Measurements from ENCODE around the gene ARRDC5. TPM values are rescaled to one million over a fixed set of nuclear protein-coding genes. Genes with fewer than 3 reads are reported as not detected.

Gene ARRDC5
- total and polyA plus RNA-seq, 2 of the 8 experiments (the other 6 are each of a cell fraction or from before 2014, with no cell fraction given): not detected

- no peaks in the 10 kb centered on the region for H3K27me3 ChIP-seq (replicated peaks in 1 of 4; ENCODE audit: control insufficient read depth in 3 of 4, extremely low read depth in 1 of 4, insufficient read depth in 3 of 4, low read length in 3 of 4)
- no peak overlapping the region for H4K8ac ChIP-seq (ENCODE audit: extremely low read depth, insufficient read depth, low read length)
- FAIRE-seq (no peak), DNase-seq (ENCODE audit: low read depth in 1 of 2, low spot score in 2 of 2) (no peak)
- no peak overlapping the region for H4K5ac ChIP-seq (ENCODE audit: insufficient read length, low read depth, low read length)
- H2AK5ac ChIP-seq (ENCODE audit: low read depth, low read length): no peak overlapping the region
- H3K79me1 ChIP-seq (ENCODE audit: low read depth, low read length): peaks cover 3% of the 10 kb centered on the region; the same call in 1 of the 2 replicates
- no peak overlapping the region for H3K14ac ChIP-seq (ENCODE audit: insufficient read length)
- peaks cover 2 to 35% (median 20%) of the 10 kb centered on the region in 4 experiments; a peak in 6 of 8 replicates for H3K36me3 ChIP-seq (ENCODE audit: control insufficient read depth in 2 of 4, insufficient read depth in 4 of 4, low read length in 3 of 4)
- H3K4ac ChIP-seq (replicated peaks; ENCODE audit: insufficient read length, low read depth, low read length): no peak overlapping the region
- no peak overlapping the region for H2BK15ac ChIP-seq (ENCODE audit: low read length)
- no peaks in the 10 kb centered on the region; a peak in 1 of 4 replicates for H3K79me2 ChIP-seq (ENCODE audit: control insufficient read depth in 1 of 2, insufficient read depth in 2 of 2, low read length in 2 of 2)
- no peak overlapping the region for H2BK120ac ChIP-seq (replicated peaks; ENCODE audit: low read depth, low read length)
- H3K4me1 ChIP-seq (replicated peaks in 1 of 4; ENCODE audit: control insufficient read depth in 3 of 4, insufficient read depth in 4 of 4, low read length in 3 of 4): no peaks in the 10 kb centered on the region
- H4K91ac ChIP-seq (replicated peaks; ENCODE audit: insufficient read length, low read length): no peak overlapping the region
- H4K20me1 ChIP-seq (replicated peaks in 1 of 2; ENCODE audit: control insufficient read depth in 1 of 2, insufficient read depth in 2 of 2, low read length in 2 of 2): peaks cover 2 to 15% of the 10 kb centered on the region in 2 experiments
- WGBS, 2 experiments (ENCODE audit: extremely low coverage in 1 of 2, insufficient coverage in 1 of 2, insufficient read length in 1 of 2, insufficient replicate concordance in 2 of 2, low coverage in 1 of 2, low lambda C conversion rate in 2 of 2, missing lambda C conversion rate in 1 of 2): 96% methylated on average over 6 of the region's 7 CpGs; no CpG with 5 or more reads in 1 of the 2 experiments
- H3K9ac ChIP-seq (replicated peaks in 1 of 4; ENCODE audit: extremely low read depth in 1 of 4, low read depth in 3 of 4, low read length in 3 of 4): no peak overlapping the region
- H3K27ac ChIP-seq (ENCODE audit: low read depth, low read length): no peak overlapping the region
- no peaks in the 10 kb centered on the region for H3K9me3 ChIP-seq (ENCODE audit: insufficient read depth in 2 of 2, low read depth in 1 of 2, low read length in 1 of 2)
- H3K23me2 ChIP-seq (ENCODE audit: low read depth, low read length): no peaks in the 10 kb centered on the region
- H3K4me3 ChIP-seq (ENCODE audit: extremely low read depth in 1 of 4, insufficient read depth in 2 of 4, low read depth in 3 of 4, low read length in 4 of 4): no peak overlapping the region
- no peak overlapping the region for H3K56ac ChIP-seq (replicated peaks; ENCODE audit: insufficient read length, low read depth, low read length)
- no peak overlapping the region for H3K23ac ChIP-seq (ENCODE audit: insufficient read length)
- POLR2A ChIA-PET (ENCODE audit: partially characterized antibody): interaction anchor here (1.1 kb wide), 1 partner anchor 33 kb away, joined by 4 read pairs; no protein-coding TSS in a partner anchor
- no peak overlapping the region for H2BK5ac ChIP-seq (ENCODE audit: low read depth, low read length)
- H3K18ac ChIP-seq (ENCODE audit: extremely low read depth, low read length): no peak overlapping the region
- no peak overlapping the region for H3K4me2 ChIP-seq (ENCODE audit: insufficient read depth in 1 of 2, low read depth in 2 of 2, low read length in 2 of 2)
- H2BK12ac ChIP-seq (ENCODE audit: low read depth, low read length): no peak overlapping the region
- H2AFZ ChIP-seq (ENCODE audit: low read length): no peak overlapping the region
- CTCF ChIA-PET (ENCODE audit: partially characterized antibody): interaction anchor here (0.7 to 6.8 kb wide), 7 partner anchors 7 to 260 kb away, joined by 3 to 67 read pairs (median 4); partner anchors contain the start of gene PLIN3
- H2BK20ac ChIP-seq (ENCODE audit: low read length): no peak overlapping the region
- TF ChIP-seq CTBP2 (IDR thresholded peaks at IDR 0.05; ENCODE audit: borderline replicate concordance, insufficient read depth, insufficient read length, low read length): no peak
- TF ChIP-seq EGR1 (IDR thresholded peaks at IDR 0.05; ENCODE audit: borderline replicate concordance, low read depth, low read length): no peak
- no peak for TF ChIP-seq SIX5 (IDR thresholded peaks at IDR 0.05; ENCODE audit: low read depth, low read length)
- no peak for TF ChIP-seq ZNF274 (IDR thresholded peaks at IDR 0.05; ENCODE audit: borderline replicate concordance, extremely low read depth, low read length)
- TF ChIP-seq HDAC6 (IDR thresholded peaks at IDR 0.05; ENCODE audit: low read depth, low read length): no peak
- no peak for TF ChIP-seq GABPA (IDR thresholded peaks at IDR 0.05; ENCODE audit: borderline replicate concordance, insufficient read depth, low read length)
- TF ChIP-seq POLR2AphosphoS5 (IDR thresholded peaks at IDR 0.05; ENCODE audit: low read depth, low read length): no peak
- TF ChIP-seq NRF1 (IDR thresholded peaks at IDR 0.05; ENCODE audit: low read depth, low read length): no peak
- no peak for TF ChIP-seq JUN (IDR thresholded peaks at IDR 0.05; ENCODE audit: low read depth, low read length)
- no peak for TF ChIP-seq MAX (IDR thresholded peaks at IDR 0.05)
- TF ChIP-seq SRF (IDR thresholded peaks at IDR 0.05; ENCODE audit: low read depth, low read length): no peak
- TF ChIP-seq KDM1A (IDR thresholded peaks at IDR 0.05; ENCODE audit: borderline replicate concordance, low read length): no peak
- no peak for TF ChIP-seq GTF2F1 (IDR thresholded peaks at IDR 0.05; ENCODE audit: borderline replicate concordance, low read depth, low read length)
- TF ChIP-seq TAF1 (IDR thresholded peaks at IDR 0.05; ENCODE audit: low read depth, low read length): no peak
Measured at GRCh38 chr19:4937060-4937459, 34.4 kb upstream of the ARRDC5 start.

All from H1 (cell line).